ENCODE data around the gene GNAQ. TPM values are rescaled to one million over a fixed set of nuclear protein-coding genes. Genes with fewer than 3 reads are reported as not detected.

Gene GNAQ
- total RNA-seq, 1 experiment from 2014 or later = 55.5 TPM

- TF ChIP-seq E2F1 (CRISPR knock-in tag; IDR thresholded peaks at IDR 0.05) (no peak), JUN (CRISPR knock-in tag; IDR thresholded peaks at IDR 0.05) (no peak), KAT7 (CRISPR knock-in tag; IDR thresholded peaks at IDR 0.05; ENCODE audit: borderline replicate concordance) (no peak), HMGA2 (CRISPR knock-in tag; IDR thresholded peaks at IDR 0.05) (no peak)
- TF ChIP-seq, protein P1, sequence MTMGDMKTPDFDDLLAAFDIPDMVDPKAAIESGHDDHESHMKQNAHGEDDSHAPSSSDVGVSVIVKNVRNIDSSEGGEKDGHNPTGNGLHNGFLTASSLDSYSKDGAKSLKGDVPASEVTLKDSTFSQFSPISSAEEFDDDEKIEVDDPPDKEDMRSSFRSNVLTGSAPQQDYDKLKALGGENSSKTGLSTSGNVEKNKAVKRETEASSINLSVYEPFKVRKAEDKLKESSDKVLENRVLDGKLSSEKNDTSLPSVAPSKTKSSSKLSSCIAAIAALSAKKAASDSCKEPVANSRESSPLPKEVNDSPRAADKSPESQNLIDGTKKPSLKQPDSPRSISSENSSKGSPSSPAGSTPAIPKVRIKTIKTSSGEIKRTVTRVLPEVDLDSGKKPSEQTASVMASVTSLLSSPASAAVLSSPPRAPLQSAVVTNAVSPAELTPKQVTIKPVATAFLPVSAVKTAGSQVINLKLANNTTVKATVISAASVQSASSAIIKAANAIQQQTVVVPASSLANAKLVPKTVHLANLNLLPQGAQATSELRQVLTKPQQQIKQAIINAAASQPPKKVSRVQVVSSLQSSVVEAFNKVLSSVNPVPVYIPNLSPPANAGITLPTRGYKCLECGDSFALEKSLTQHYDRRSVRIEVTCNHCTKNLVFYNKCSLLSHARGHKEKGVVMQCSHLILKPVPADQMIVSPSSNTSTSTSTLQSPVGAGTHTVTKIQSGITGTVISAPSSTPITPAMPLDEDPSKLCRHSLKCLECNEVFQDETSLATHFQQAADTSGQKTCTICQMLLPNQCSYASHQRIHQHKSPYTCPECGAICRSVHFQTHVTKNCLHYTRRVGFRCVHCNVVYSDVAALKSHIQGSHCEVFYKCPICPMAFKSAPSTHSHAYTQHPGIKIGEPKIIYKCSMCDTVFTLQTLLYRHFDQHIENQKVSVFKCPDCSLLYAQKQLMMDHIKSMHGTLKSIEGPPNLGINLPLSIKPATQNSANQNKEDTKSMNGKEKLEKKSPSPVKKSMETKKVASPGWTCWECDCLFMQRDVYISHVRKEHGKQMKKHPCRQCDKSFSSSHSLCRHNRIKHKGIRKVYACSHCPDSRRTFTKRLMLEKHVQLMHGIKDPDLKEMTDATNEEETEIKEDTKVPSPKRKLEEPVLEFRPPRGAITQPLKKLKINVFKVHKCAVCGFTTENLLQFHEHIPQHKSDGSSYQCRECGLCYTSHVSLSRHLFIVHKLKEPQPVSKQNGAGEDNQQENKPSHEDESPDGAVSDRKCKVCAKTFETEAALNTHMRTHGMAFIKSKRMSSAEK (CRISPR knock-in tag; IDR thresholded peaks at IDR 0.05; ENCODE audit: borderline replicate concordance) = no peak
These were observed 299.7 kb downstream of the GNAQ start (continued) for GRCh38 chr9:77731930-77732329.

DNA sequence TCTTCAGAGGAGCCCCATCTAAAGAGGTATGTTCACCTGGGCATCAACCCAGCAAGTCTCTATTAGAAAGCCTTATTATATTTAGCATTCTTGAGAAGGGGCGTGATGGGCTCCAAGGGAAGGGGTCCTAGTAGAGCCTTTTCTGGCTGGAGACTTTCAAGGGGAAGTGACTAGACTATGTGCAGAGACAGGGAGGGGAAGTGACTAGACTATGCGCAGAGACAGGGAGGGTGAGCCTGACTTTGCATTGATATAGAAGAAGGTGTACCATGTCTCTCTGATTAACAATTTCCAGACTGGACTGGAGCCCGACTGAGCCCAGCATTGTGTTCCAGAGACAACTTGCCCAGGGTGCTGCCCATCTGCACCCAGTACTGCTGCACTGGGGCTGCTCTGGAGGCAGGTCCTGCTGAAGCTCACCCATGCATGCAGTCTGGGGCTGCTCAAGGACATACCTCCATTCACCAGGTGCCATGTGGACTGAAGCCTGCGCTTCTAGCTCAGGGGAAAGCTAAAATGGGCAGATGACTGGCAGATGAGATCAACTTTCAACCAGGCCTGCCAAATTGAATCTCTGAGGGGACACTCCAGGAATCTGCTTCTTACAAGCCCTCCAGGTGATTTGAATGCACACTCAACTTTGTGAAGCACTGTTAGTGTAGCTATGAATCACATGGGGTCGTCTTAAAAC is 300.5 kb downstream of the GNAQ start:
- POLR2A ChIA-PET = no interaction called here
- H3K4me1 Mint-ChIP-seq = peaks cover 27% of the 10 kb centered on the region
- no peak for ATAC-seq
- H3K27ac Mint-ChIP-seq = no peak overlapping the region; the same call in 1 of the 2 replicates
- no peak for DNase-seq (ENCODE audit: low spot score)
- H3K36me3 Mint-ChIP-seq = peaks cover 17% of the 10 kb centered on the region
- H3K9me3 Mint-ChIP-seq = peaks cover 5% of the 10 kb centered on the region; the same call in 1 of the 2 replicates
- no peak overlapping the region for H3K4me3 Mint-ChIP-seq
- CTCF ChIA-PET = interaction anchor here (1.3 kb wide), 1 partner anchor 82 kb away, joined by 4 read pairs; no protein-coding TSS in a partner anchor
- H3K27me3 Mint-ChIP-seq (ENCODE audit: low read depth) = no peaks in the 10 kb centered on the region
- TF ChIP-seq MAX (CRISPR knock-in tag; IDR thresholded peaks at IDR 0.05) (no peak), PREB (CRISPR knock-in tag; IDR thresholded peaks at IDR 0.05; ENCODE audit: borderline replicate concordance) (no peak), NR2C2 (CRISPR knock-in tag; IDR thresholded peaks at IDR 0.05) (no peak), E2F4 (CRISPR knock-in tag; IDR thresholded peaks at IDR 0.05; ENCODE audit: borderline replicate concordance, low read depth) (no peak), ZBTB21 (CRISPR knock-in tag; IDR thresholded peaks at IDR 0.05; ENCODE audit: borderline replicate concordance) (no peak)
- TF ChIP-seq, protein P2, sequence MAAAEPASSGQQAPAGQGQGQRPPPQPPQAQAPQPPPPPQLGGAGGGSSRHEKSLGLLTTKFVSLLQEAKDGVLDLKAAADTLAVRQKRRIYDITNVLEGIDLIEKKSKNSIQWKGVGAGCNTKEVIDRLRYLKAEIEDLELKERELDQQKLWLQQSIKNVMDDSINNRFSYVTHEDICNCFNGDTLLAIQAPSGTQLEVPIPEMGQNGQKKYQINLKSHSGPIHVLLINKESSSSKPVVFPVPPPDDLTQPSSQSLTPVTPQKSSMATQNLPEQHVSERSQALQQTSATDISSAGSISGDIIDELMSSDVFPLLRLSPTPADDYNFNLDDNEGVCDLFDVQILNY (CRISPR knock-in tag; IDR thresholded peaks at IDR 0.05) = no peak

- ChIA-PET POLR2A (interaction anchor here (0.8 kb wide), 1 partner anchor 270 kb away, joined by 3 read pairs; no protein-coding TSS in a partner anchor), CTCF (interaction anchor here (1.6 kb wide), 1 partner anchor 295 kb away, joined by 6 read pairs; no protein-coding TSS in a partner anchor)
- peaks cover 8% of the 10 kb centered on the region; the same call in 1 of the 2 replicates for H3K9me3 Mint-ChIP-seq
- ATAC-seq (no peak), DNase-seq (ENCODE audit: low spot score) (no peak)
- peaks cover 23% of the 10 kb centered on the region for H3K4me1 Mint-ChIP-seq
- peaks cover 27% of the 10 kb centered on the region for H3K36me3 Mint-ChIP-seq
- H3K4me3 Mint-ChIP-seq = no peak overlapping the region
- no peaks in the 10 kb centered on the region for H3K27me3 Mint-ChIP-seq (ENCODE audit: low read depth)
- no peak overlapping the region; the same call in 1 of the 2 replicates for H3K27ac Mint-ChIP-seq
- no peak for TF ChIP-seq FOXK1 (CRISPR knock-in tag; IDR thresholded peaks at IDR 0.05)
- TF ChIP-seq ATF2 (CRISPR knock-in tag; IDR thresholded peaks at IDR 0.05; ENCODE audit: borderline replicate concordance, low read depth) = no peak
- TF ChIP-seq PRDM15 (CRISPR knock-in tag; IDR thresholded peaks at IDR 0.05) = no peak
These were observed 302.4 kb downstream of the GNAQ start for GRCh38 chr9:77729177-77729576.

All from WTC11 (cell line).